Astrocyte of the cerebellum (primary cell): ENCODE data around the gene TCP11L2.

Experiments
- DNase-seq: peaks from one replicate; pipeline ENCODE4 v3.0.0-alpha.2; 2011; ENCODE audit warnings: low read depth
- H3K4me3 ChIP-seq: 2 replicates; pipeline ENCODE4 v1.5.1; 2011; ENCODE audit warnings: mild to moderate bottlenecking, low read depth, low read length, moderate library complexity
- in situ Hi-C: cut with HindIII; loops from 2 replicates; pipeline ENCODE4 v1.10.0; 2017; ENCODE audit warnings: low sequenced_read_pairs
- TF ChIP-seq, protein P1 (sequence below): IDR thresholded peaks from 2 replicates; pipeline ENCODE4 v1.5.1; 2012; ENCODE audit warnings: low read length, low read depth, moderate library complexity, mild to moderate bottlenecking; ENCODE audit errors: missing control alignments

The TCP11L2 gene

DNA sequence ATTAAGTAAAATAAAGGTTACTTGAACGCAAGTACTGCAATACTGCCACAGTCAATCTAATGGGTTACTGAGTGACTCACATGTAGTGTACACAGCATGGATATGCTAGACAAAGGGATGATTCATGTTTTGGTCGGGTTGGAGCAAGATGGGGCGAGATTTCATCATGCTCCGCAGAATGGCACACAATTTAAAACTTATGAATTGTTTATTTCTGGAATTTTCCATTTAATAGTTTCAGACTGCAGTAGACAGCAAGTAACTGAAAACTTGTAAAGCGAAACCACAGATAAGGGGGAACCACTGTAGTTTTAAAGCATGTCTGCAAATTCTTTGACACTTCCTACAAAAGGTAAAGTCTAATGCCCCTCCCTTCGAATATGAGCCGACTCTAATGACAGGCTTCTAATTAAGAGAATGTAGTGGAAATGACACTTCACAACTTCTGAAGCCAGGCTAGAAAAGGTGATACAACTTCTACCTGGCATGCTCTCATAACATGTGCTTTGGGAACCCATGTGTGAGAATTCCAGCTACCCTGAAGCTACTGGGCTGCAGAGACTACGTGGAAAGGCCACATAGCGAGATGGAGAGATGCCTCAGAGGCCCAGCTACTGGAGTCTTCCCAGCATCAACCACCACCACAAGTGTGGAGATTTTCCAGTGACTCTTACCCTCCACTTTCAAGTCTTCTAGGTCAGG, 13.9 kb upstream of the TCP11L2 start:
- no peak overlapping the region for H3K4me3 ChIP-seq
- DNase-seq, result peak; percentile 76
- TF ChIP-seq, protein P1, sequence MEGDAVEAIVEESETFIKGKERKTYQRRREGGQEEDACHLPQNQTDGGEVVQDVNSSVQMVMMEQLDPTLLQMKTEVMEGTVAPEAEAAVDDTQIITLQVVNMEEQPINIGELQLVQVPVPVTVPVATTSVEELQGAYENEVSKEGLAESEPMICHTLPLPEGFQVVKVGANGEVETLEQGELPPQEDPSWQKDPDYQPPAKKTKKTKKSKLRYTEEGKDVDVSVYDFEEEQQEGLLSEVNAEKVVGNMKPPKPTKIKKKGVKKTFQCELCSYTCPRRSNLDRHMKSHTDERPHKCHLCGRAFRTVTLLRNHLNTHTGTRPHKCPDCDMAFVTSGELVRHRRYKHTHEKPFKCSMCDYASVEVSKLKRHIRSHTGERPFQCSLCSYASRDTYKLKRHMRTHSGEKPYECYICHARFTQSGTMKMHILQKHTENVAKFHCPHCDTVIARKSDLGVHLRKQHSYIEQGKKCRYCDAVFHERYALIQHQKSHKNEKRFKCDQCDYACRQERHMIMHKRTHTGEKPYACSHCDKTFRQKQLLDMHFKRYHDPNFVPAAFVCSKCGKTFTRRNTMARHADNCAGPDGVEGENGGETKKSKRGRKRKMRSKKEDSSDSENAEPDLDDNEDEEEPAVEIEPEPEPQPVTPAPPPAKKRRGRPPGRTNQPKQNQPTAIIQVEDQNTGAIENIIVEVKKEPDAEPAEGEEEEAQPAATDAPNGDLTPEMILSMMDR, result no peak
- in situ Hi-C loops, result no loop called here

- H3K4me3 ChIP-seq, result no peak overlapping the region
- in situ Hi-C loops, result no loop called here
- no peak for DNase-seq
- TF ChIP-seq, protein P1, result no peak
Measured at GRCh38 chr12:106289196-106289681, 13.3 kb upstream of the TCP11L2 start.

- no peak overlapping the region for H3K4me3 ChIP-seq
- TF ChIP-seq, protein P1, result no peak
- in situ Hi-C loops, result no loop called here
- DNase-seq, result no peak
Measured at GRCh38 chr12:106290666-106291065, 11.9 kb upstream of the TCP11L2 start.

- DNase-seq, result no peak
- in situ Hi-C loops, result no loop called here
- TF ChIP-seq, protein P1, result no peak
- no peak overlapping the region for H3K4me3 ChIP-seq
Measured at GRCh38 chr12:106291342-106291741, 11.2 kb upstream of the TCP11L2 start.

DNA sequence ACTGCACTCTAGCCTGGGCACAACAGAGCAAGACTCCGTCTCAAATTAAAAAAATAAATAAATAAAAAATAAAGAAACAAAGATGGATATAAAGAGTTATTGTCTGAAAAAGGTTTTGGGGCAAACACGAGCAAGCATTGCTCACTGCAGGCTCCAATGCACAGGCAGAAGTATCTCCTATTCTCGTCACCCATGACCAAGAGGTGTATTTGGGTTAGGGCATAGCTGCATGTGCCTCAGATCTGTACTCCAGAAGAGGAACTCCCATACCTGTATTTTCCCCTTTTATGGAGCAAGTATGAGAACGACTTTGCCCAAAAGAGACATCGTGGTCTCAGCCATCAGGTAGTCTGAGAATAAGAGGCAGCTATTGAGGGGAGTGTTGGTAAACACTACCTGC, 10.2 kb upstream of the TCP11L2 start:
- no peak for DNase-seq
- H3K4me3 ChIP-seq, result no peak overlapping the region
- in situ Hi-C loops, result no loop called here
- TF ChIP-seq, protein P1, result no peak

DNA sequence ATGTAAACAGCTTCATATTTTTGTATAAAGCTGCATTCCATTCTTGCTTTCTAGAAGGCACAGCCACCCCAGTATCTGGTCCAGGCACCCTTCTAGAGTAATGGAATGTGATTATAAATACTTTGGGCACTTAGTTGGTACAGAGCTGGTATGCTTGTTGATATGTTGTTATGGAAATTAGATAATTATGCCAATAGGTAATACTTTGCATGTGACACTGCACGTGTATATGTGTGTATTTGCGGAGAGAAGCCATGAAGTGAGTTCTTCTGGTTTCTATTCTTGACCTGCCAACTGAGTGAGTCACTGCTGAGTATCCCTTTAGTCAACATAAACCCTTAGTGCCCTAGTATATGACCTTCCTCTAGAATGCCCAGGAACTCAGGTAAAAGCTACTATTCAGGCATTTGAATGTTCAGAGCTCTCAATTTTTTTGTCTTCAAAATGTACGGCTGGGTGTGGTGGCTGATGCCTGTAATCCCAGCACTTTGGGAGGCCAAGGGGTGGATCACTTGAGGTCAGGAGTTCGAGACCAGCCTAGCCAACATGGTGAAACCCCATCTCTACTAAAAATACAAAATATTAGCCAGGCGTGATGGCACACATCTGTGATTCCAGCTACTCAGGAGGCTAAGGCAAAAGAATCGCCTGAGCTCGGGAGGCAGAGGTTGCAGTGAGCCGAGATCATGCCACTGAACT, 6.2 kb upstream of the TCP11L2 start:
- DNase-seq, result no peak
- in situ Hi-C loops, result no loop called here
- H3K4me3 ChIP-seq, result no peak overlapping the region
- TF ChIP-seq, protein P1, result no peak
